HL-60 (cell line): ENCODE data around the gene DMAC1.

Source experiments
- CTCF ChIP-seq: IDR thresholded peaks from one replicate; pipeline ENCODE4 v1.5.1; 2011; ENCODE audit warnings: low read length, control low read depth, inconsistent platforms; ENCODE audit not compliant: insufficient read depth
- GABPA ChIP-seq: IDR thresholded peaks from 2 replicates; pipeline ENCODE4 v1.6.1; 2012; ENCODE audit warnings: low read depth
- POLR2AphosphoS5 ChIP-seq: IDR thresholded peaks from 2 replicates; pipeline ENCODE4 v1.6.1; 2012; ENCODE audit warnings: low read depth
- SPI1 ChIP-seq: IDR thresholded peaks from 2 replicates; pipeline ENCODE4 v1.6.1; 2012; ENCODE audit warnings: low read depth, mild to moderate bottlenecking, borderline replicate concordance

DNA sequence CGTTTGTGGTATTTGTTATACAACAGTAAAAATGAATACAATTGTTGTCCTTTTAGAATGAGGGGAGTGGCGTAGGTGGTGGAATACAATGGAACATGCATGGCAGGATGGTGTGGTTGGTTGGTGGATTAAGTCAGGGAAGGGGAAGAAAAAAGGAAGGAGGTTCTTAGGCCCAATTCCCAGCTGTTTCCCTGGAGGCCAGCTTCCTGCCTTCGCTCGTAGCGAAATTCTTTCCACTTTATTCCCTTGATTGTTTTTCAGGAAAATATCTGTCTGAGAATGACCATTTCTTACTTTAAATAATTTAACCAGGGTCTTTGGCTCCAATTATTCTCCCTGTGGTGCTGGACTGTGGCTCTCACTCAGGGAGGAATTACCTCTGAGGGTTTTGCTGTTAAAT, 24.1 kb upstream of the DMAC1 start:
- TF ChIP-seq POLR2AphosphoS5 (no peak), CTCF (no peak), SPI1 (no peak), GABPA (no peak)
